ENCODE results near the gene CD5L.

The CD5L gene

GRCh38 chr1:157841708-157842107 is at the start of gene CD5L:
TSS of gene CD5L (minus strand) at chr1:157841808. CDS start at chr1:157841701, 107 bp downstream.
- no peak for DNase-seq

- DNase-seq = no peak
Measured at GRCh38 chr1:157882580-157882979, 41.0 kb upstream of the CD5L start.

GRCh38 chr1:157880621-157881020 is 39.0 kb upstream of the CD5L start:
- no peak for DNase-seq

- no peak for DNase-seq
Measured at GRCh38 chr1:157878059-157878458, 36.5 kb upstream of the CD5L start.

GRCh38 chr1:157870490-157870889 is 28.9 kb upstream of the CD5L start:
- no peak for DNase-seq

GRCh38 chr1:157868654-157869053 is 27.0 kb upstream of the CD5L start:
- no peak for DNase-seq

- no peak for DNase-seq
Measured at GRCh38 chr1:157862114-157863070, 20.8 kb upstream of the CD5L start.

- DNase-seq = no peak
Measured at GRCh38 chr1:157856538-157856937, 14.9 kb upstream of the CD5L start.

- no peak for DNase-seq
Measured at GRCh38 chr1:157852476-157852875, 10.9 kb upstream of the CD5L start.

- no peak for DNase-seq
Measured at GRCh38 chr1:157849229-157849875, 7.7 kb upstream of the CD5L start.

GRCh38 chr1:157844089-157844830 is 2.7 kb upstream of the CD5L start:
- DNase-seq = no peak

GRCh38 chr1:157842939-157843338 is 1.3 kb upstream of the CD5L start:
- no peak for DNase-seq

- DNase-seq = no peak
Measured at GRCh38 chr1:157838966-157839365, 2.6 kb downstream of the CD5L start.

- no peak for DNase-seq
Measured at GRCh38 chr1:157834430-157834829, 7.2 kb downstream of the CD5L start.

GRCh38 chr1:157833145-157833544 is 8.5 kb downstream of the CD5L start:
- DNase-seq = no peak

- no peak for DNase-seq
Measured at GRCh38 chr1:157831968-157832626, 9.5 kb downstream of the CD5L start.

GRCh38 chr1:157830887-157831286 is 10.7 kb downstream of the CD5L start:
- DNase-seq = no peak

GRCh38 chr1:157829711-157830110 is 11.9 kb downstream of the CD5L start:
- DNase-seq = no peak

- DNase-seq = no peak
Measured at GRCh38 chr1:157829210-157829609, 12.4 kb downstream of the CD5L start.

- no peak for DNase-seq
Measured at GRCh38 chr1:157820299-157820698, 21.3 kb downstream of the CD5L start.

GRCh38 chr1:157819896-157820295 is 21.7 kb downstream of the CD5L start, which contains the start of gene FCRL1:
TSS of gene FCRL1 (minus strand) at chr1:157820120. CDS start at chr1:157820037, 83 bp downstream.
- DNase-seq = no peak

GRCh38 chr1:157819215-157819614 is 22.4 kb downstream of the CD5L start:
- DNase-seq = no peak

GRCh38 chr1:157813269-157813668 is 28.3 kb downstream of the CD5L start:
- no peak for DNase-seq
